T-helper 1 cell (primary cell): ENCODE data around the gene SUPT6H.

Source experiments
- DNase-seq, 5 donors: peaks; one replicate each; pipeline ENCODE4 v3.0.0-alpha.2; 2012 to 2020

Gene SUPT6H

GRCh38 chr17:28751600-28752366 is 89.8 kb downstream of the SUPT6H start:
- DNase-seq: no peak
